ENCODE results near the gene INPP5E. TPM values are rescaled to one million over a fixed set of nuclear protein-coding genes. Genes with fewer than 3 reads are reported as not detected.

Gene INPP5E
- total RNA-seq, 1 donor: 8.3 TPM

GRCh38 chr9:136401173-136401922 is 38.3 kb downstream of the INPP5E start:
- TF ChIP-seq CTCF (IDR thresholded peaks at IDR 0.05; ENCODE audit: extremely low read depth, low read depth, low read length): no peak
- Histone ChIP-seq H3K79me2 (ENCODE audit: insufficient read depth, low read length) (peaks cover 31% of the 10 kb centered on the region), H3K4me3 (ENCODE audit: insufficient read depth, low read length) (no peak overlapping the region), H2AFZ (ENCODE audit: low read length) (no peak overlapping the region), H3K4me2 (ENCODE audit: insufficient read depth, low read length) (no peak overlapping the region), H3K27ac (ENCODE audit: low read depth, low read length) (peak overlapping the region; percentile 58), H4K20me1 (ENCODE audit: insufficient read depth, low read length) (peaks cover 21% of the 10 kb centered on the region), H3K9me3 (ENCODE audit: low read depth, low read length) (no peaks in the 10 kb centered on the region), H3K27me3 (ENCODE audit: insufficient read depth, low read length) (no peaks in the 10 kb centered on the region), H3K4me1 (ENCODE audit: insufficient read depth, low read length) (peaks cover 14% of the 10 kb centered on the region), H3K36me3 (ENCODE audit: insufficient read depth, low read length) (peaks cover 61% of the 10 kb centered on the region)
- DNase-seq (ENCODE audit: insufficient read length, low spot score, missing footprints): no peak

DNA sequence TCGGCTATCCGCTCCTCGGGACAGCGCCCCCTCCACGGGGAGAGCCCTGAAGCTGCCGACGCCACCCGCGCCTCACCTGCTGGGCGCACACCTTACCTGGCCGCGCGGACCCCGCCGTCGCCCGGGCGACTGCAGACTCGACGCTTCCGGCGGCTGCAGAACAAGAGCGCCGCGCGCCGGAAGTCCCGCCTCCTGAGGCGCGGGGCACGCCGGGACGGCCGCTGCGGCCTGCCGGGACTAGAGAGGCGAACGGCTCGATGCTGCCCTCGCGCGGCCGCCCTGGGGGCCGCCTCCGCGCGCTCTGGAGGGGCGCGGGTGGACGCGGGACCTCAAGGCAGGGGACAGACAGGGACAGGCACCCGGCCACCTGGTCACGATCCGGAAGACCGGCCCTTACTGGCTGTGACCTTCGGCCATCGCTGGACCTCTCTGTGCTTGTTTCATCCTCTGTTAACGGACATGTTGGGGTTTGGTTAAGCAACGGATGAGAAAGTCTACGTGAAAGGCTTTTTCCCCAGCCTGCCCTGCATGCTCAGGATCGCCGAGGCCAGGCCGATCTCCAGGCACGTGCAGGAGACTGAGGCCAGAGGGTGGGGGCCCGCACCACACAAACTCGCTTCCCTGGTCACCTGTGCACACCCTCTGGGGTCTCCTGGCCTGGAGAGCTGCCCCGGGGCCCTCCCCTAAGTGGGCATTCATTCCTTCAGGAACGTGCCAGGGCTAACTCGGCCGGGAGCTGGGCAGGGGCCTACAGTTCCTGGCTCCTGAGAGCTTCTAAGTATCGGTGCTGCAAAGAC is 39.4 kb downstream of the INPP5E start, which contains the start of gene SNAPC4:
TSS of gene SNAPC4 (minus strand) at position 133 of the 797 bp plus-strand sequence. CDS start 1,742 bp downstream, outside the sequence.
- Histone ChIP-seq H3K79me2 (ENCODE audit: insufficient read depth, low read length) (peaks cover 33% of the 10 kb centered on the region), H3K27ac (ENCODE audit: low read depth, low read length) (peak within 1 kb of the TSS; percentile 58), H3K9me3 (ENCODE audit: low read depth, low read length) (no peaks in the 10 kb centered on the region), H3K27me3 (ENCODE audit: insufficient read depth, low read length) (no peaks in the 10 kb centered on the region), H3K4me1 (ENCODE audit: insufficient read depth, low read length) (peaks cover 14% of the 10 kb centered on the region), H4K20me1 (ENCODE audit: insufficient read depth, low read length) (peaks cover 21% of the 10 kb centered on the region), H2AFZ (ENCODE audit: low read length) (peak within 1 kb of the TSS; percentile 95), H3K4me3 (ENCODE audit: insufficient read depth, low read length) (peak within 1 kb of the TSS; percentile 91), H3K36me3 (ENCODE audit: insufficient read depth, low read length) (peaks cover 61% of the 10 kb centered on the region), H3K4me2 (ENCODE audit: insufficient read depth, low read length) (peak within 1 kb of the TSS; percentile 93)
- peak; percentile 76 for TF ChIP-seq CTCF (IDR thresholded peaks at IDR 0.05; ENCODE audit: extremely low read depth, low read depth, low read length)
- DNase-seq (ENCODE audit: insufficient read length, low spot score, missing footprints): peak; percentile 100

- Histone ChIP-seq H3K4me3 (ENCODE audit: insufficient read depth, low read length) (peak overlapping the region; percentile 91), H3K4me1 (ENCODE audit: insufficient read depth, low read length) (peaks cover 14% of the 10 kb centered on the region), H3K9me3 (ENCODE audit: low read depth, low read length) (no peaks in the 10 kb centered on the region), H3K27ac (ENCODE audit: low read depth, low read length) (peak overlapping the region; percentile 33), H3K4me2 (ENCODE audit: insufficient read depth, low read length) (peak overlapping the region; percentile 93), H4K20me1 (ENCODE audit: insufficient read depth, low read length) (peaks cover 21% of the 10 kb centered on the region), H3K27me3 (ENCODE audit: insufficient read depth, low read length) (no peaks in the 10 kb centered on the region), H3K79me2 (ENCODE audit: insufficient read depth, low read length) (peaks cover 33% of the 10 kb centered on the region), H2AFZ (ENCODE audit: low read length) (peak overlapping the region; percentile 62), H3K36me3 (ENCODE audit: insufficient read depth, low read length) (peaks cover 60% of the 10 kb centered on the region)
- TF ChIP-seq CTCF (IDR thresholded peaks at IDR 0.05; ENCODE audit: extremely low read depth, low read depth, low read length): no peak
- DNase-seq (ENCODE audit: insufficient read length, low spot score, missing footprints): peak; percentile 92
These were observed 40.2 kb downstream of the INPP5E start for GRCh38 chr9:136399176-136400037.

Data from osteoblast (primary cell).